OCI-M1 (cell line): ENCODE results near the gene CDCA5.

Experiments used
- DNase-seq: peaks from one replicate; lab custom pipeline; 2025; lab: John Stamatoyannopoulos, UW

The CDCA5 gene, protein sequence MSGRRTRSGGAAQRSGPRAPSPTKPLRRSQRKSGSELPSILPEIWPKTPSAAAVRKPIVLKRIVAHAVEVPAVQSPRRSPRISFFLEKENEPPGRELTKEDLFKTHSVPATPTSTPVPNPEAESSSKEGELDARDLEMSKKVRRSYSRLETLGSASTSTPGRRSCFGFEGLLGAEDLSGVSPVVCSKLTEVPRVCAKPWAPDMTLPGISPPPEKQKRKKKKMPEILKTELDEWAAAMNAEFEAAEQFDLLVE

DNA sequence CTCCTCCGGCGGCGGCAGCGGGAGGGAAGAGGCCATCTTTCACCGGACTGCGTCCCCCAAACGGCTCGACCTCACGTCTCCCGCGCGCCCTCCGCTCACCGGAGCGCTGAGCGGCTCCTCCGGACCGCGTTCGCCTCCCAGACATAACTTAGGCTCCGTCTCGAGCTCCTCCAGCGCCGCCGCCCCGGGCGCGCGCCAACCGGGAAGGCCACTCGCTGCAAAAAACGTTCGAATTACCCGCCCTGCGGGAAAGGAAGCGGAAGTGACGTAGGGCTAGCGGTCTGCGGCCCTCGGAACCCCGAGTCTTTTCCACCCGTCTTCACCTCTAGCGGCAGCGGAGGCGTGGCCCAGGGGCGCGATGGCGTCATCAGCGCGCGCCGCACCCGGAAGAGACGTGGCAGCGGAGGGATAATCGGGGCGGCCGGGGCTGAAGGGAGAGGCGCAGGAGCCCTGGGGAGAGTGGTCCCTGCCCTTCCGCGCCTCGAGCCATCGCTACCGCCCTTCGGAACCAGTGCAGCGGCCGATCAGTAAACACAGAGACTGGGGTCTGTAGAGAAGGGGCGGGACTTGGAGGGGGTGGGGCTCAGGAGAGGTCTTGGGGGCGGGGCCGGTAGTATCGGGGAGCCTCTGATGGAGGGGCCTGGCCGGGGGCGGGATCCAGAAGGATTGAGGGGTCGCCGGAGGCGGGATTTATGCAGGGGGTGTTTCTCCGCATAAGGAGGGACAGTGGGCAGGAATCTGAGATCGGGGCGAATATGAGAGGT is at the start of gene CDCA5, which contains the start of gene ZFPL1:
Gene CDCA5, minus strand, starts transcription at position 207 of the 764 bp plus-strand sequence. Its CDS starts 62 bp downstream, at position 145.
Gene ZFPL1, plus strand, starts transcription at position 389 of the 764 bp plus-strand sequence. CDS start 477 bp downstream, outside the sequence.
- peak; percentile 97 for DNase-seq

DNA sequence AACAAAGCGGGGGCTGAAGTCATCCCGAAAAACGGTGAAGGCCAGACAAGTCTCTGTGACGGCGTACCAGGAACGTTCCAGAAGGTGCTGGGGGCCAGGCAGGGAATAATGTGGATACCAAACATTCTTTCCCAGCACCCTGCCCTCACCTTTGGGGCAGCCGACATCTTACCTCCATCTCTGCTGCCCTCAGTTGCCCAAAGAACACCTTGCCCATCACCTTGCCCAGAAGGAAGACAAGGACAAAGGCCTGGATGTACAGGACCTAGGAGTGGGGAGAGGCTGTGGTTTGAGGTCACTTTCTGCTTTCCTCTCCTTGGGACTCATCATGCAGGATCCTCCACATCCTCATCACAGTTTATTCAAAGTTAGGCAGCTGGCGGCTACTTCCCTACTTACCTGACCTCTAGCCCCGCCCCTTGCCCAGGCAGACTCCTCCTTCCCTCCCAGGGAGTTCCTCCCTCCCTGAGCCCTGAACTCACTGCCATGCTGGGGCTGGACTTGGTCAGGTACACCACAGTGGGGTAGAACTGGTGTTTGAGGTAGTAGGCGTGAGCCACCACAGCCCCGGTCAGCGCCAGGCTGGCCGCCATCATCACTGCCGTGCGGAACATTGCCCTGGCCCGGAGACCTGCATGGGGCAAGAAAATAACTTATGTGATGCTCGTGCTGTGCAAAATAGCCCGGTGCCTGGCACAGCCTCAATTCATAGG is 49.3 kb upstream of the CDCA5 start:
- DNase-seq: peak; percentile 29

DNA sequence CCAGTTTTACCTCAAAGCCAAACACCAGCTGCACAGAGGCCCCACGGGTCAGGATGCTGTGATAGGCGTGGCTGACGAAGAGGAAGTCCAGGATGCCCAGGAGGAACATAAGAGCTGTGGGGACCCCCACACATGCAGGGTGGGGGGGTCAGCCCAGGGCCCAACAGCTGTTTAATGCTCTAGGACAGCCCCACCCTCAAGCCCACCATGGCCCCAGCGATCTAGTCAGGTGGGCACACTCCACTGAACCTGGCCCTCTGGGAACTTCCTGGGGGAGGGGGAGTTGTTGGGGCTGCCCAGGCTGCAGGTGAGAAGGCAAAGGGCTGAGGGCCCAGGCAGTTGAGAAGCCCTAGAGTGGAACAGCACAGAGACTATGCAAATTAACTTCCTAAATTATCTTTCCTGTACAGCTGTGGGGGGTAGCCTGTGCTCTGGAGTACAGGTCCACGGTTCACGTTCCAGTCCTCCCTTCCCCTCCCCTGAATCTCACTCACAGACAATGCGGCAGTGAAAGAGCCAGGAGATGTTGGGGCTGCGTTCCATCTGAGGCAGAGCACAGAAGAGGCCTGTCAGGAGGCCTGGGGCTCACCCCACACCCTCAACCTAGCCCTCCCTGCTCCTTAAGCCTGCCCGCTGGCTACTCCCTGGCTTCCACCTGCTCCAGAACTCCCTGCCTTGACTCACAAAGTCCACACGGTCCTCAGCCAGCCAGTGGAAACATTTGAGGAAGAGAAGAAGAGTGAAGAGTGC is 48.6 kb upstream of the CDCA5 start:
- DNase-seq: no peak

DNA sequence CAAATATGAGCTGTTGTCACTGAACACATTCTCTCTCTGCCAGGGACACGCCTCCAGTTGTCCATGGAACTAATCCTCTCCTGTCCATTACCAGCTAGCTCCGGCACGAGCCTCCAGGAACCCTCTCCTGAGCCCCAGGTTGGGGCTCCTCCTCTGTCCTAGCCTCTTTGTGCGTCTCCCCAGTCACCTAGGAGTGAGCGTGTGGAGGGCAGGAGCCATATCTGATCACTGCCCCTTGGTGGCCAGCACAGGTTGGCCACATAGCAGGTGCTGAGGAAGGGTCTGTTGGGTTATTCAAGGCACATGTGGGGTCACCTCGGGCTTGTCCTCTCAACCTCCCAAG is 48.0 kb upstream of the CDCA5 start:
- no peak for DNase-seq

DNA sequence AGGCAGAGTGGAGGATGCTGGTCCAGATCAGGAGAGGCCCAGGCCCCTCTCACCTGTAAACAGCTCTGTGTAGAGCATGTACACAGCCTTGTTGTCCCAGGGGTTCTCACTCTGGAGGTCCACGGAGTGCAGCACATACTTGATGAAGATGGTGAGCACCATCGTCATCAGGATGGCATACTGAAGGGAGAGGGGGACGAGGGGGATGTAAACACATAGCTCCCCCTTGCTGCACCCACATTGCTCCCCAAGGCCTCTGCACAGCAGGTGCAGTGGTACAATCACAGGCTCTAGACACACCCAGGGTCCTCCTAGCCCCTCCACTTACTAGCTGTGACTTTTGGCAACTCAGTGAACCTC is 47.6 kb upstream of the CDCA5 start:
- DNase-seq: no peak

DNA sequence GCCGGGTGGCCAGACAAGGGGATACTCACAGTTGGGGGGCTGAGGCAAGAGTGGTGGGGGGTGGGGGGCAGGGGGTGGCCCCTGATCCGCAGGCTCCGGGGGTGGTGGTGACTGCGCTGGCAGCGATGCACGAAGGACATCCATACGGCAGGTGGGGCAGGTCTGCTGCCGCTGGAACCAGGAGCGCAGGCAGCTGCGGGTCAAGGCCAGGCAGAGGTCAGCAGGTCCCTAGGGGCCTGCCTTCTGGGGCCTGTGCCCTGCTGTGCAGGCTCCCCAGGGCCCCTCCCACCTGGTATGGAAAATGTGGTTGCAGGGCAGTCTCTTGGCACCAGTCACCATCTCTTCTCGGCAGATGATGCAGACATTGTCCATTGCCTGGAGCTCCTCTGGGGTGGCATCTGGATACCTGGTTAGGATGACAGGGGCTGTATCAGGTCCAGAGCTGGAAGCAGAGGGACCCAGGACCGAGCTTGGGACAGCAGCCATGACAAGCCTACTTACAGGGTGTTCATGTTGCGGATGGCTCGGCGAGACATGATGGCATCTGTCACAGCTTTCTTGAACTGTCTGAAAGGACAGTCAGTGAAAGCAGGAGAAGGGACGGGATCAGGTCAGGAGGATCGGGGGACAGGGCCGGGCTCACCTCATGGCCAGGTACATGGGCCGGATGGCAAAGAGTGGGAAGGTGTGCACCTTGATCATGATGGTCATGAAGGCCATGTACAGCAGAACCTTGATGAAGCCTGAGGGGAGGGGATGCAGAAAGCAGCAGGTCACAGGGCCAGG is 47.0 kb upstream of the CDCA5 start:
- no peak for DNase-seq

DNA sequence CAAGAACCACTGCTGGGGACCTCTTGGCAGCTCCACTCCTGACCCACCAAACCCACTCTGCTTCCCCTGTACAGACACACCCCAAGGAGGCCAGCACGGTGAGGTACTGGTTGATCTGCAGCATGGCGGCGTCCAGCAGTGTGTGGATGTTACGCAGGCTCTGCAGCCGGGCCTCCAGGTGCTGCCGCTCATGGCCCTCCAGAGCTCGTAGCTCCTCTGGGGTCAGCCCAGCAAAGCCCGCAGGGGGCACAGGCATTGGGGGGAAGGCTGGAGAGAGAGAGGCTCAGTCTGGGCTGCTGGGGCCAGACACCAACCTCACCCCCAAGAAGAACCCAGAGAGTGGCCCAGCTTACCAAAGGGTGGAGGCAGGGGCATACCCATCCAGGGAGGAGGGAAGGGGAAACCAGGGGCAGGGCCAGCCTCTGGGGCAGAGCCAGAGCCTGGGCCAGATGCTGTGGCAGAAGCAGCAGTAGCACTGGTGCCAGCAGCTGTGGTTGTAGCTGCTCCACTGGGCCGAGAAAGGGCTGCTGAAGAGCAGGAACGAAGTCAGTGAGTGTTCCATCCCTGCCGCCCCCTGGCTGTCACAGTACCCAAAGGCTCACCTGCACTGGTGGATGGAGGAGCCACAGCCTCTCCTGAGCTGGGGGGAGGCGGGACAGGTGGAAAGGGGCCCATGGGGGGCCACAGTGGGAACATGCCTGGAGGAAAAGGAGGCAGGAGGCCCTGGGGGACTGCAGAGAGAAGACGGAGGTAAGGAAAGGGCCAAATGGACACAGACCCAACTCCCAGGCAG is 46.0 kb upstream of the CDCA5 start:
- no peak for DNase-seq

DNA sequence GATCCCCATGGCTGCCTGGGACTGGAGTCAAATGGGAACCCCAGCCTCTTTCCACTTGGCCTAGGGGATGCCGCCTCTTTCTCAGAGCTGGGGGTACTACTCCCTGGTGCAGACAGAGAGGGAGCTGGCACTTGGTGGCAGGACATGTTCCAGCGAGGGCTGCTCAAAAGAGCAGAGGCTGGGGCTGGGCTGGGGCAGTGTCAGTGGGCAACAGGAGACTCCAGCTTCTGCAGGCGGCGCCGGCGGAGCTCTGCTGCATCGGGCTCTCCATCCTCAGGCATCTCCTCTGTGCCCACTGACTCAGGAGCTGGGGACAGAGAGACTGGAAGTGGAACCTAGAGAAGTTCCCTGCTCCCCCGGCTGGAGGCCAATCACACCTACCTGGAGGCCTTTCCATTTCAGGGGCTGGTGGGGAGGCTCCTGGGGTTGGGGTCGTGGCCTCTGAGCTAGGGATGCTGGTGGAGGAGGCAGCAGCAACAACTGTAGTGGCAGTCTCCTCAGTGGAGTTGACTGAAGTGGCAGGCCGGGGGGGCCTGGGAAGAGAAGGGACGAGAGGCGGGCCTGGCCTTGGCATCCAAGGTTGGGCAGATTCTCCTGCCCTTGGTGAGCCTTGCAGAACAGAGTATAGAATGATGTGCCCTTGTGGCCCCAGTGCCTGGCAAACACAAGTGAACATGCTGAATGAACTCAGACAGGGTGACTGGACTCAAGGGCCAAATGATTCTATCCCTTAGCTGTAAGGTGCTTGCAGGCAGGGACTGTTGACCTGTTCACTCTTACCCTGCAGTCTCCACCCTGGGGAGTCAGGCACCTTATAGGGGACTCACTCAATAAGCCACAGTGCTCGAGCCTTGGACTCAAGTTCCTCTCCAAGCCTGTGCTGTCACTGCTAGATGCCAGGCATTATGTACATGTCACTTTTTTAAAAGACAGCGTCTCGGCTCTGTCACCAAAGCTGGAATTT is 44.6 kb upstream of the CDCA5 start:
- no peak for DNase-seq

DNA sequence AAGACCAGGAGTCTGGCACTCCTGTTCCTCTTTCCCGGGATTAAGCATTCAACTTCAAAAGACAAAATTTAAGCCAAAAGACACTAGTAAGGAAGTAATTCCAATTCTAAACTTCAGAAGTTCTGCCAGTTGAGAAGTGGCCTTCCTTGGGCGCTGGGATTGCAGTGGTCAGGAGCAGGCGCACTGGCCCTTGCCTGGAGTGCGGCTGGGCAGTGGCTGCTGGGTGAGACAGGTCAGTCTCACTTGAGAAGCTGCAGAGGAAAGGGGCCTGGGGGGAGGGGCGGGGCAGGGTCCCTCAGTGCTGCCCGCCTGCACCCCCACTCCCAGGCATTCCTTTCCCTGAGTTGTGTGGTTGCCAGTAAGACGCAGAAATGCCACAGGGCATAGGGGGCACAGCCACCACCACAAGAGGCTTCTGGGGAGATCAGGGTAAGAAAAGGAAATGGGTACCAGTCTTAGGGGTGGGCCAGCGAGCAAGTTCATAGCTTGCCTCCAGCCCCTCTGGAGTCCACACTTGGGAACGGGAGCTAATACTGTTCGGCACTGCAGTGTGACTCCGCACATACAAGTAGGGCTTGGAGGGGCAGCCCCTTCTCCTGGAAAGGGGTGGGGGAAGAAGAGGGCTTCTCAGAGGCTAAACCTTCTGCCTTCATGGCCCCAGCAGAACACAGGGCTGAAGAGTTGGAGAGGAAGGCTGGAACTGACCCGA is 43.8 kb upstream of the CDCA5 start:
- DNase-seq: no peak

DNA sequence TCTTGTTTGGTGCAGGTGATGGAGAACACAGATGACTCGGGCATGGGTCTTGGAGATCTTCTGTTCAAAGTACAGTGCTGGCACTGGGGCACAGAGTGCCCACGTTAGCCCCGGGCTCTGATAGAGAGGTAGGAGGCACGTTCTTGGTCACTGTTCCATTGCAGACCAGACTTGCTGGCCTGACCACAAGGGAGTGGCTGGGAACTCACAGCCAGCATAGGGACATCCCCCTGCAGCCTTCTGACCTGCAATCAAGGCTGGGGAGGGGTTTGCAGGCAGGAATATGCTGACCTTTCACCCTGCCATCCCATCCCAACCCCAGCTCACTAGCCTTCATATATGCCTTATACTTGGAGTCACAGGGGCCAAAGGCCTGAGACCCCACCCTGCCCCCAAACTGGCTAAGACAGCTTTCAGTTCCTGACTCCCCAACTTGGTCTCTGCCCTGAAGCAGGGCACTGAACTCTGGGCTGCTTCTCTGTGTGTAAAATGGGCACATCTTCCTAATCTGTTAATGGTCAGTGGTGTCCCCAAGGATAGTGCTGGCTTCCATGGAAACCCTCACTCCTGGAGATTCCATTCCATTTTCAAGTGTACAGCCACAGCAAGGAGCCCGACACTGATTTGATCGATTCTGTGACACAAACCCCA is 42.9 kb upstream of the CDCA5 start:
- DNase-seq: no peak

DNA sequence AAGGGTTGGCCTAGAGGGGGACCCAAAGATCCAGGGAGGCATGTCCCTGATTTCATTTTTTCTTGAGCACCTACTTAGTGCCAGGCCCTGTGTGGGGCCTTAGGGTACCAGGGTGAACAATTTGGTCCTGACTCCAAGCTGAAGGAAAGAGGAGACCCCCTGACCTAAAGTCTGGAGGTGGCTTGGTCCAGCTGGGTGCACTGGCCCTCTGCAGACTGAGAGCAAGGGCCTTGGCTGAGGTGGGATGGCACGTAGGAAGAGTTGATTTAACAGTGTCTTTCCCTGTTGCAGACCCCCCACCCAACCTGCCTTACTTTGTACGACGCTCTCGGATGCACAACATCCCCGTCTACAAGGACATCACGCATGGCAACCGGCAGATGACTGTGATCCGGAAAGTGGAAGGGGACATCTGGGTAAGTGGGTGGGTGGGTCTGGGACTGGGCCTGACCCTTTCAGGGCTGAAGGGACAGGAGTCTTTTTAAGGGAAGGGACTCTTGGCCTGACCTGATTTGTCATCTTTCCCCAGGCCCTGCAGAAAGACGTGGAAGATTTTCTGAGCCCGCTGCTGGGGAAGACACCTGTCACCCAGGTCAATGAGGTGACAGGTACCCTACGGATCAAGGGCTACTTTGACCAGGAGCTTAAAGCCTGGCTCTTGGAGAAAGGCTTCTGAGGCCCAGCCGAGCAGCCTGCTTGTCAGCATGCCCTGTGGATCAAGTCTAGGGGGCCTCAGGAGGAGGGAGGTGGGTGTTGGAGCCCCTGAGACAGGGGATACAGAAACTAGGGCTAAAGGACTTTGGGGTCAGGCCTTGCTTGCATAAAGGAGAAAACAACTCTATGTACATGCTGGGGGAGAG is 41.6 kb upstream of the CDCA5 start:
- DNase-seq: no peak

DNA sequence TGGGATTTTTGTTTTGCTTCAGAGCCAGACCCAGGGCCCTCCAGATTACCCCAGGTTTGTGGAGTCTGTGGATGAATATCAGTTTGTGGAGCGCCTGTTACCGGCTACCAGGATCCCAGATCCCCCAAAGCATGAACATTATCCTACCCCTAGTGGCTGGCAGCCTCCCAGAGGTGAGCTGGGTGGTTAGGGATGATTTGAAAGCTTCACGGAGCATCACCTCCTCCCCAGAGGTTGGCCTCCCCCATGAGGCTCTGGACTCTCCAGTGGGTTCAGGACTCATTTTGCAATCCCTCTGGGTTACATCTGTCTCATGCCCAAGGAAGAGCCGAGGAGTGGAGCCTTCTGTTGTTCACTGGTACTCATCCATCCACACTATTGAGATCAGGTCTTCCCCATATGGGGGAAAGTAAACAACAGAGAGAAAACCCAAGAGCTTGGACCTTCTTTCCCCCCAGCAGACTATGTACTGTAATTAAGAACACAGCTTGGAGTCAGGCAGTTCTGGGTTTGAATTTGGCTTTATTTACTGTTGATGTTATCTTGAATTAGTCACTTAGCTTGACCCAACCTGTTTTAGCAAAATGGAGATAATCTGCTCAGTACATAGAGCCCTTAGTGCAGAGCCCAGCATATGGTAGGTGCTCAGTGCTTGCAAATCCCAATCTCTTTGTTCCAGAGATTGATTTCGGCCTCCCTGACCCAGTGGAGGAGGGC is 40.8 kb upstream of the CDCA5 start:
- no peak for DNase-seq

DNA sequence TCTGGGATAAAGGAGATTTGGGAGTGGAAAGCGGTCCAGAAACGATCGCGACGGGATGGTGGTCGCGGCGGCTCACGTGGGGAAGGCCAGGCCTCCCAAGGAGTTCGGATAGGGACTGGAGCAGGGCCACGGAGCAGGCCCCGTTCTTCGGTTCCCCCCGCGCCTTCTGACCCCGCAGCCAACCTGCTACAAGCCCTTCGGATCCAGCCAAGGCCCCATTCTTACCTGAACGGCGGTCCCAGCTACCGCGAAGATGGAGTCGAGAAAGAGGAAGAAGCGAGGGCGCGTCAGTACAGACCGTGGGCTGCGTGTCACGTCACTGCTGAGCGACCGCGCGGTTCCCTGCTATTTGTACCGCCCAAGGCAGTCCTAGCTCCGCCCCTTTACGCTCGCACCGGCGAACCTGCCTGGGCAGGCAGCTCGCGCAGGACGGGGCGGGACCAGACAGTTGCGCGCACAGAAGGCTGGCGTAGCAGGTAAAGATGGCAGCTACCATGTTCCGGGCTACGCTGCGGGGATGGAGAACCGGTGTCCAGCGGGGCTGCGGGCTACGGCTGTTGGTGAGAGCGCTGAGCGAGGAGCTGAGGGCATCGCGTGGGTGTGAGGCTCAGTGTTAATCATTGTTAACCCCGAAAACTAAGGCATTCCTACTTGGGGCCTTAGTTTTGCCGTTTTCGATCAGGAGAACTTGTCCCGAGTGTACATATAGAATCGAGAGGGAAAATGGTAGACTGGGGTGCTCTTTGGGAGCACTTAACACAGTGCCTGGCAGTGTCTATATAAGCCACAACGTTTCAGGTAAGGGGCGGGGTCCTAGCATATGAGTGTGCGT is 38.2 kb upstream of the CDCA5 start, which contains the start of the genes FAU and MRPL49:
Gene FAU, minus strand, starts transcription at position 270 of the 832 bp plus-strand sequence. CDS start 321 bp downstream, outside the sequence.
Gene MRPL49, plus strand, starts transcription at position 457 of the 832 bp plus-strand sequence. Its CDS starts 26 bp downstream, at position 483.
- peak; percentile 99 for DNase-seq

DNA sequence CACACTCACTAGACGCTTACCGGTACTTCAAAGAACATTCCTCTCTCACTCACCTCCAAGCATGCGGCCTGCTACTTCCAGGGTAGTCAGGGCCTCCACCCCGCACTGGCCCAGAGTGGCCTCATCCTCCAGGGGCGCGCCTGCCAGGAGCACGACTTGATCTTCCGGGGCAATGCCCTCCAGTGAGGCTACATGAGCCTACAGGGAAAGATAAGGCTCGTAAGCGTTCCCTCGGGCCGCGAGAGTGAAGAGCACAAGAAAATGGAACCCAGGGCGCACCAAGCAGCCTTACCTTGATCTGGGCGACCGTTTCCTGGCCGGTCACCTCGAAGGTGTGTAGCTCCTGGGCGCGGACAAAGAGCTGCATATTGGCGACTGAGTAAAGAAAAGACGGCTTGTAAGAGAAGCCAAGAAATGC is 37.6 kb upstream of the CDCA5 start:
- DNase-seq: peak; percentile 37

DNA sequence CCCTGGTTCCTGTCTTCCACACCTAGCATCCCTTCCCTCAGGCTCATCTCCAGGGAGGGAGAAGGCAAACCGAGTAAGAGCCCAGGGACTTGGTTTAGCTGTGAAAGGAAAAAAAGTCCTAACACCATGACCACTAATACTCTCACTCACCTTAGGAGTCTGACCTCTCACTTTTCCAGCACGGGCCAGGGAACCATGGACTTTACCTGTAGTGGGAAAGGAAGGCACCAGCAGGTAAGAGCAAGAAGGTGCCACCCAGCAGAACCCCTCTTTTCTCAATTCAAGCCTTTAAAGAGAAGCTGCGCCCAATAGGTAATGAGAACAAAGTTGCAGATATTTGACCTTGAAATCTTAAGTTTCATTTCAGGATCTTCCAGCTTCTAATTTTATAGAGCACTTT is 37.0 kb upstream of the CDCA5 start:
- no peak for DNase-seq

DNA sequence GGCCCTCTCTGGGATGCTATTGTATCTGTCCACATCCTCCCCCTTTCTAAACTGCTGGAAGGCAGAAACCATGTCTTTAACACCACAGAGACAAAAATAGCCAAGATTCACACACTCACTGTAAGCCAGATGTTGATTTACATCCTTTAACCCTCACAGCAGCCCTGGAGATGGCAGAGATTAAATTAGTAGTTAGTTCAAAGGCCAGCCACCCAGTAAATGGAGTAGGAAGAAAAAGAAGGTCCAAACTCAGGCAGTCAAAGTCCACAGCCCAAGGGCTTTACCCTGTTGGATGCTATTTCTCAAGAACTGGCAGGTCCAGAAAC is 35.8 kb upstream of the CDCA5 start:
- no peak for DNase-seq
